HG03571 (cell line): ENCODE measurements around the gene KSR2.

Experiments
- ATAC-seq: cut with Tn5 transposase; IDR thresholded peaks from one replicate; pipeline ENCODE4 v1.9.1; 2021; ENCODE audit not compliant: unreplicated experiment

KSR2 gene

GRCh38 chr12:117968151-117968789 lies 520 bp downstream of the KSR2 start:
- ATAC-seq, result no peak

- no peak for ATAC-seq
These were observed 1.3 kb downstream of the KSR2 start for GRCh38 chr12:117967512-117967911.

- no peak for ATAC-seq
These were observed 1.7 kb downstream of the KSR2 start for GRCh38 chr12:117967043-117967442.

- no peak for ATAC-seq
These were observed 2.3 kb downstream of the KSR2 start for GRCh38 chr12:117966511-117966910.

GRCh38 chr12:117963836-117964235 lies 5.0 kb downstream of the KSR2 start:
- no peak for ATAC-seq

- no peak for ATAC-seq
These were observed 31.9 kb downstream of the KSR2 start for GRCh38 chr12:117936722-117937484.

GRCh38 chr12:117933545-117933944 lies 35.2 kb downstream of the KSR2 start:
- ATAC-seq, result no peak

- no peak for ATAC-seq
These were observed 42.3 kb downstream of the KSR2 start for GRCh38 chr12:117926391-117926899.

- ATAC-seq, result no peak
These were observed 46.6 kb downstream of the KSR2 start for GRCh38 chr12:117921929-117922777.

GRCh38 chr12:117919479-117919878 lies 49.3 kb downstream of the KSR2 start:
- no peak for ATAC-seq

GRCh38 chr12:117914686-117915085 lies 54.1 kb downstream of the KSR2 start:
- no peak for ATAC-seq

- no peak for ATAC-seq
These were observed 56.0 kb downstream of the KSR2 start for GRCh38 chr12:117912756-117913155.

GRCh38 chr12:117908411-117908810 lies 60.4 kb downstream of the KSR2 start:
- no peak for ATAC-seq

GRCh38 chr12:117907108-117907689 lies 61.6 kb downstream of the KSR2 start:
- no peak for ATAC-seq

- no peak for ATAC-seq
These were observed 64.7 kb downstream of the KSR2 start for GRCh38 chr12:117904051-117904450.

- ATAC-seq, result no peak
These were observed 65.5 kb downstream of the KSR2 start for GRCh38 chr12:117903110-117903840.

- ATAC-seq, result no peak
These were observed 67.2 kb downstream of the KSR2 start for GRCh38 chr12:117901631-117902030.

GRCh38 chr12:117900561-117900960 lies 68.2 kb downstream of the KSR2 start:
- ATAC-seq, result no peak

GRCh38 chr12:117897372-117898161 lies 71.2 kb downstream of the KSR2 start:
- no peak for ATAC-seq

- ATAC-seq, result no peak
These were observed 72.8 kb downstream of the KSR2 start for GRCh38 chr12:117896009-117896408.
